HG02588 (cell line): ENCODE data around the gene DGKG.

Source experiments
- ATAC-seq: cut with Tn5 transposase; IDR thresholded peaks from one replicate; pipeline ENCODE4 v1.9.1; 2021; ENCODE audit warnings: mild to moderate bottlenecking, moderate library complexity; ENCODE audit not compliant: unreplicated experiment

DGKG gene

GRCh38 chr3:186368176-186368575, 6.1 kb upstream of the DGKG start:
- no peak for ATAC-seq

- ATAC-seq: no peak
Observed at GRCh38 chr3:186367631-186368030, 5.6 kb upstream of the DGKG start.

- no peak for ATAC-seq
Observed at GRCh38 chr3:186366206-186366605, 4.2 kb upstream of the DGKG start.

GRCh38 chr3:186365202-186365974, 3.4 kb upstream of the DGKG start:
- no peak for ATAC-seq

- no peak for ATAC-seq
Observed at GRCh38 chr3:186362988-186363387, 954 bp upstream of the DGKG start.

- no peak for ATAC-seq
Observed at GRCh38 chr3:186362537-186362842, 456 bp upstream of the DGKG start.

- no peak for ATAC-seq
Observed at GRCh38 chr3:186361246-186361761, 730 bp downstream of the DGKG start.

GRCh38 chr3:186360779-186361178, 1.3 kb downstream of the DGKG start:
- no peak for ATAC-seq

- ATAC-seq: no peak
Observed at GRCh38 chr3:186359078-186359477, 3.0 kb downstream of the DGKG start.

GRCh38 chr3:186356152-186356551, 5.9 kb downstream of the DGKG start:
- no peak for ATAC-seq

- ATAC-seq: no peak
Observed at GRCh38 chr3:186354100-186354499, 7.9 kb downstream of the DGKG start.

GRCh38 chr3:186352369-186352768, 9.7 kb downstream of the DGKG start:
- no peak for ATAC-seq

- no peak for ATAC-seq
Observed at GRCh38 chr3:186342197-186342596, 19.8 kb downstream of the DGKG start.

GRCh38 chr3:186340204-186340603, 21.8 kb downstream of the DGKG start:
- no peak for ATAC-seq

GRCh38 chr3:186339180-186339918, 22.7 kb downstream of the DGKG start:
- no peak for ATAC-seq

- no peak for ATAC-seq
Observed at GRCh38 chr3:186333256-186333655, 28.8 kb downstream of the DGKG start.

GRCh38 chr3:186330772-186331460, 31.1 kb downstream of the DGKG start:
- ATAC-seq: no peak

GRCh38 chr3:186329589-186329988, 32.4 kb downstream of the DGKG start:
- no peak for ATAC-seq

- no peak for ATAC-seq
Observed at GRCh38 chr3:186327912-186328487, 34.0 kb downstream of the DGKG start.

- no peak for ATAC-seq
Observed at GRCh38 chr3:186322761-186323160, 39.3 kb downstream of the DGKG start.

- no peak for ATAC-seq
Observed at GRCh38 chr3:186321746-186322145, 40.3 kb downstream of the DGKG start.
